Naive thymus-derived CD8-positive, alpha-beta T cell (primary cell): ENCODE results near the gene TBK1. TPM values are rescaled to one million over a fixed set of nuclear protein-coding genes. Genes with fewer than 3 reads are reported as not detected.
"Not testable (repeated sequence)": the region's sequence is repeated elsewhere in the genome, so short reads cannot be mapped to it uniquely, and the experiment has no call there.

Experiments used
- ATAC-seq, 2 donors: fragments of 150-1000 bp; cut with Tn5 transposase in 1 of 2; sonication (Bioruptor Pico), chemical (Tn5 transposase) in 1 of 2; 1 replicate in 1 of 2; 2 replicates in 1 of 2; pipeline ENCODE4 v1.10.0; 2021; ENCODE audit warnings: mild to moderate bottlenecking in 2 of 2, moderate library complexity in 2 of 2
- POLR2A ChIA-PET: fragments of 350-600 bp; sonication (Branson Sonifier 250); formaldehyde crosslinking; loops from one replicate; lab custom pipeline; 2021; ENCODE audit warnings: antibody characterized with exemption; lab: Charles Lee
- DNase-seq, 10 donors: peaks; one replicate each; pipeline versions ENCODE4 v3.0.0 to v3.0.0-alpha.2; 2020 to 2022
- H3K27ac Mint-ChIP-seq, 10 donors: one replicate each; pipeline ENCODE4 v1.8.0; 2020 to 2022; ENCODE audit warnings: mild to moderate bottlenecking in 10 of 10, mixed read lengths in 10 of 10, moderate library complexity in 4 of 10, inconsistent platforms in 1 of 10
- H3K27me3 Mint-ChIP-seq, 5 donors: one replicate each; pipeline ENCODE4 v1.8.0; 2021 to 2022; ENCODE audit warnings: mixed read lengths in 5 of 5
- H3K36me3 Mint-ChIP-seq, 3 donors: one replicate each; pipeline ENCODE4 v1.8.0; 2020 to 2022; ENCODE audit warnings: mixed read lengths in 3 of 3, mild to moderate bottlenecking in 2 of 3, inconsistent platforms in 1 of 3
- H3K4me1 Mint-ChIP-seq, 4 donors: one replicate each; pipeline ENCODE4 v1.8.0; 2021 to 2022; ENCODE audit warnings: mixed read lengths in 4 of 4
- H3K4me3 Mint-ChIP-seq, 10 donors: one replicate each; pipeline ENCODE4 v1.8.0; 2020 to 2022; ENCODE audit warnings: mild to moderate bottlenecking in 10 of 10, mixed read lengths in 10 of 10, moderate library complexity in 6 of 10, inconsistent platforms in 1 of 10
- H3K9me3 Mint-ChIP-seq, 9 donors: one replicate each; pipeline ENCODE4 v1.8.0; 2020 to 2022; ENCODE audit warnings: mixed read lengths in 9 of 9, mild to moderate bottlenecking in 3 of 9, inconsistent platforms in 1 of 9, moderate library complexity in 1 of 9
- polyA plus RNA-seq, 3 donors: library from polyadenylated mRNA; unstranded; fragments of 300-500 nt; fragmentation: Illumina TruSeq; gene quantifications; one replicate each; pipeline ENCODE4 v1.2.3, GENCODE V29; 2021
- total RNA-seq, 8 experiments: library from RNA in 2 of 8; stranded (reverse) in 2 of 8; gene quantifications; one replicate each; pipeline ENCODE4 v1.2.3 and lab custom pipeline; 2021 to 2026

Gene TBK1
- total and polyA plus RNA-seq, 5 experiments from 2014 or later = 6.1 to 15.2 (median 9.7) TPM

- no peaks in the 10 kb centered on the region for H3K4me1 Mint-ChIP-seq
- no peak overlapping the region for H3K4me3 Mint-ChIP-seq
- no peaks in the 10 kb centered on the region for H3K9me3 Mint-ChIP-seq
- H3K27ac Mint-ChIP-seq = no peak overlapping the region
- no peak for ATAC-seq
- H3K27me3 Mint-ChIP-seq = peaks cover 0 to 6% (median 4%) of the 10 kb centered on the region in 5 donors
- no peak for DNase-seq
- H3K36me3 Mint-ChIP-seq = no peaks in the 10 kb centered on the region
- POLR2A ChIA-PET = no interaction called here
Observed at GRCh38 chr12:64518396-64518795, 66.5 kb downstream of the TBK1 start.

GRCh38 chr12:64521833-64522232, 69.9 kb downstream of the TBK1 start:
- H3K27me3 Mint-ChIP-seq = peaks cover 0 to 10% (median 4%) of the 10 kb centered on the region in 5 donors
- ATAC-seq = no peak
- POLR2A ChIA-PET = no interaction called here
- no peaks in the 10 kb centered on the region for H3K9me3 Mint-ChIP-seq
- no peaks in the 10 kb centered on the region for H3K36me3 Mint-ChIP-seq
- no peak overlapping the region for H3K27ac Mint-ChIP-seq
- no peak for DNase-seq
- no peak overlapping the region for H3K4me3 Mint-ChIP-seq
- no peaks in the 10 kb centered on the region for H3K4me1 Mint-ChIP-seq

- Mint-ChIP-seq H3K9me3 (no peaks in the 10 kb centered on the region), H3K4me3 (no peak overlapping the region), H3K27me3 (peaks cover 0 to 10% (median 4%) of the 10 kb centered on the region in 5 donors), H3K27ac (no peak overlapping the region), H3K36me3 (no peaks in the 10 kb centered on the region), H3K4me1 (no peaks in the 10 kb centered on the region)
- DNase-seq = no peak
- ATAC-seq = no peak
- POLR2A ChIA-PET = no interaction called here
Observed at GRCh38 chr12:64522316-64522715, 70.4 kb downstream of the TBK1 start.

GRCh38 chr12:64522807-64523206, 70.9 kb downstream of the TBK1 start:
- Mint-ChIP-seq H3K36me3 (no peaks in the 10 kb centered on the region), H3K27ac (no peak overlapping the region), H3K9me3 (no peaks in the 10 kb centered on the region), H3K4me1 (no peaks in the 10 kb centered on the region), H3K27me3 (peaks cover 0 to 10% (median 4%) of the 10 kb centered on the region in 5 donors), H3K4me3 (no peak overlapping the region)
- POLR2A ChIA-PET = no interaction called here
- no peak for DNase-seq
- ATAC-seq = no peak

- POLR2A ChIA-PET = interaction anchor here (0.6 kb wide), 1 partner anchor 210 kb away, joined by 3 read pairs; no protein-coding TSS in a partner anchor
- H3K4me3 Mint-ChIP-seq = not testable (repeated sequence)
Observed at GRCh38 chr12:64523565-64524444, 71.9 kb downstream of the TBK1 start.

GRCh38 chr12:64525461-64526160, 73.7 kb downstream of the TBK1 start:
- peaks cover 0 to 10% (median 4%) of the 10 kb centered on the region in 5 donors for H3K27me3 Mint-ChIP-seq
- H3K9me3 Mint-ChIP-seq = no peaks in the 10 kb centered on the region
- POLR2A ChIA-PET = no interaction called here
- no peaks in the 10 kb centered on the region for H3K36me3 Mint-ChIP-seq
- H3K27ac Mint-ChIP-seq = peak overlapping the region in 1 of 10 donors; percentile 62
- H3K4me3 Mint-ChIP-seq = no peak overlapping the region
- H3K4me1 Mint-ChIP-seq = no peaks in the 10 kb centered on the region
- DNase-seq (no peak), ATAC-seq (no peak)

More at GRCh38 chr12:64523565-64524444, 71.9 kb downstream of the TBK1 start:
- not testable (repeated sequence) for H3K36me3 Mint-ChIP-seq, H3K27me3 Mint-ChIP-seq, DNase-seq, ATAC-seq, H3K9me3 Mint-ChIP-seq, H3K4me1 Mint-ChIP-seq, H3K27ac Mint-ChIP-seq

GRCh38 chr12:64526859-64527258, 74.9 kb downstream of the TBK1 start:
- no peaks in the 10 kb centered on the region for H3K36me3 Mint-ChIP-seq
- peaks cover 0 to 10% (median 4%) of the 10 kb centered on the region in 5 donors for H3K27me3 Mint-ChIP-seq
- DNase-seq (no peak), ATAC-seq (no peak)
- no peak overlapping the region for H3K27ac Mint-ChIP-seq
- no peaks in the 10 kb centered on the region for H3K4me1 Mint-ChIP-seq
- H3K9me3 Mint-ChIP-seq = no peaks in the 10 kb centered on the region
- POLR2A ChIA-PET = interaction anchor here (0.6 kb wide), 1 partner anchor 248 kb away, joined by 4 read pairs; no protein-coding TSS in a partner anchor
- H3K4me3 Mint-ChIP-seq = no peak overlapping the region

- POLR2A ChIA-PET = no interaction called here
- no peak for DNase-seq
- Mint-ChIP-seq H3K4me3 (no peak overlapping the region), H3K27ac (no peak overlapping the region), H3K36me3 (no peaks in the 10 kb centered on the region), H3K4me1 (no peaks in the 10 kb centered on the region), H3K9me3 (no peaks in the 10 kb centered on the region), H3K27me3 (peaks cover 0 to 10% (median 3%) of the 10 kb centered on the region in 5 donors)
- ATAC-seq = no peak
Observed at GRCh38 chr12:64528616-64529015, 76.7 kb downstream of the TBK1 start.

GRCh38 chr12:64530566-64530965, 78.6 kb downstream of the TBK1 start:
- H3K4me1 Mint-ChIP-seq = no peaks in the 10 kb centered on the region
- POLR2A ChIA-PET = no interaction called here
- H3K27ac Mint-ChIP-seq = no peak overlapping the region
- H3K4me3 Mint-ChIP-seq = no peak overlapping the region
- no peak for DNase-seq
- H3K27me3 Mint-ChIP-seq = no peaks in the 10 kb centered on the region
- H3K9me3 Mint-ChIP-seq = no peaks in the 10 kb centered on the region
- no peaks in the 10 kb centered on the region for H3K36me3 Mint-ChIP-seq
- ATAC-seq = no peak

- peaks cover 0 to under 1% (median 0%) of the 10 kb centered on the region in 5 donors for H3K27me3 Mint-ChIP-seq
Observed at GRCh38 chr12:64531665-64532334, 79.9 kb downstream of the TBK1 start.

GRCh38 chr12:64532734-64533351, 80.9 kb downstream of the TBK1 start:
- Mint-ChIP-seq H3K9me3 (no peaks in the 10 kb centered on the region), H3K4me1 (peaks cover 0 to 2% (median 0%) of the 10 kb centered on the region in 4 donors), H3K36me3 (no peaks in the 10 kb centered on the region), H3K4me3 (no peak overlapping the region), H3K27ac (no peak overlapping the region), H3K27me3 (peaks cover 0 to 3% (median 0%) of the 10 kb centered on the region in 5 donors)
- POLR2A ChIA-PET = no interaction called here
- ATAC-seq (no peak), DNase-seq (no peak)

More at GRCh38 chr12:64531665-64532334, 79.9 kb downstream of the TBK1 start:
- DNase-seq (no peak), ATAC-seq (no peak)
- H3K4me3 Mint-ChIP-seq = no peak overlapping the region
- no peaks in the 10 kb centered on the region for H3K9me3 Mint-ChIP-seq
- H3K27ac Mint-ChIP-seq = peak overlapping the region in 1 of 10 donors; percentile 6
- H3K36me3 Mint-ChIP-seq = no peaks in the 10 kb centered on the region
- H3K4me1 Mint-ChIP-seq = no peaks in the 10 kb centered on the region
- POLR2A ChIA-PET = no interaction called here

GRCh38 chr12:64534672-64535199, 82.8 kb downstream of the TBK1 start:
- DNase-seq = no peak
- H3K4me1 Mint-ChIP-seq = peaks cover 0 to 2% (median 0%) of the 10 kb centered on the region in 4 donors
- no peak overlapping the region for H3K27ac Mint-ChIP-seq
- H3K27me3 Mint-ChIP-seq = peaks cover 0 to 6% (median 4%) of the 10 kb centered on the region in 5 donors
- no peak for ATAC-seq
- H3K36me3 Mint-ChIP-seq = no peaks in the 10 kb centered on the region
- H3K4me3 Mint-ChIP-seq = no peak overlapping the region
- POLR2A ChIA-PET = no interaction called here
- no peaks in the 10 kb centered on the region for H3K9me3 Mint-ChIP-seq
